CD4-positive, alpha-beta T cell treated with Interleukin-10 for 1 hour (primary cell): ENCODE data around the gene CAV3.

ENCODE experiments used
- DNase-seq: peaks from one replicate; pipeline ENCODE4 v3.0.0-alpha.2; 2020

Gene CAV3

GRCh38 chr3:8736436-8736835, 2.8 kb downstream of the CAV3 start:
- DNase-seq, result no peak

- no peak for DNase-seq
Measured at GRCh38 chr3:8737301-8737700, 3.7 kb downstream of the CAV3 start.

GRCh38 chr3:8737823-8738222, 4.2 kb downstream of the CAV3 start:
- DNase-seq, result no peak

GRCh38 chr3:8738639-8739038, 5.0 kb downstream of the CAV3 start:
- DNase-seq, result no peak

- DNase-seq, result no peak
Measured at GRCh38 chr3:8739757-8740504, 6.3 kb downstream of the CAV3 start.

- no peak for DNase-seq
Measured at GRCh38 chr3:8741581-8742261, 8.1 kb downstream of the CAV3 start.

- no peak for DNase-seq
Measured at GRCh38 chr3:8743021-8743601, 9.5 kb downstream of the CAV3 start.

- DNase-seq, result no peak
Measured at GRCh38 chr3:8743911-8744310, 10.3 kb downstream of the CAV3 start.

- no peak for DNase-seq
Measured at GRCh38 chr3:8745619-8746370, 12.2 kb downstream of the CAV3 start.

GRCh38 chr3:8746780-8747345, 13.3 kb downstream of the CAV3 start:
- no peak for DNase-seq

- no peak for DNase-seq
Measured at GRCh38 chr3:8749316-8749715, 15.7 kb downstream of the CAV3 start.

- no peak for DNase-seq
Measured at GRCh38 chr3:8752832-8753231, 19.2 kb downstream of the CAV3 start.

- DNase-seq, result no peak
Measured at GRCh38 chr3:8755097-8755496, 21.5 kb downstream of the CAV3 start.

GRCh38 chr3:8755564-8756237, 22.1 kb downstream of the CAV3 start:
- DNase-seq, result no peak

- DNase-seq, result no peak
Measured at GRCh38 chr3:8756671-8757070, 23.1 kb downstream of the CAV3 start.

- DNase-seq, result no peak
Measured at GRCh38 chr3:8757551-8758518, 24.2 kb downstream of the CAV3 start.

- no peak for DNase-seq
Measured at GRCh38 chr3:8759038-8759707, 25.6 kb downstream of the CAV3 start.

GRCh38 chr3:8760091-8760490, 26.5 kb downstream of the CAV3 start:
- no peak for DNase-seq

GRCh38 chr3:8760506-8760905, 26.9 kb downstream of the CAV3 start:
- no peak for DNase-seq

- no peak for DNase-seq
Measured at GRCh38 chr3:8761866-8762265, 28.3 kb downstream of the CAV3 start.
